Measurements from ENCODE around the gene PRMT1. TPM values are rescaled to one million over a fixed set of nuclear protein-coding genes. Genes with fewer than 3 reads are reported as not detected.

The PRMT1 gene
- total RNA-seq (ENCODE audit: low replicate concordance): 531 and 544 TPM in 2 replicates

DNA sequence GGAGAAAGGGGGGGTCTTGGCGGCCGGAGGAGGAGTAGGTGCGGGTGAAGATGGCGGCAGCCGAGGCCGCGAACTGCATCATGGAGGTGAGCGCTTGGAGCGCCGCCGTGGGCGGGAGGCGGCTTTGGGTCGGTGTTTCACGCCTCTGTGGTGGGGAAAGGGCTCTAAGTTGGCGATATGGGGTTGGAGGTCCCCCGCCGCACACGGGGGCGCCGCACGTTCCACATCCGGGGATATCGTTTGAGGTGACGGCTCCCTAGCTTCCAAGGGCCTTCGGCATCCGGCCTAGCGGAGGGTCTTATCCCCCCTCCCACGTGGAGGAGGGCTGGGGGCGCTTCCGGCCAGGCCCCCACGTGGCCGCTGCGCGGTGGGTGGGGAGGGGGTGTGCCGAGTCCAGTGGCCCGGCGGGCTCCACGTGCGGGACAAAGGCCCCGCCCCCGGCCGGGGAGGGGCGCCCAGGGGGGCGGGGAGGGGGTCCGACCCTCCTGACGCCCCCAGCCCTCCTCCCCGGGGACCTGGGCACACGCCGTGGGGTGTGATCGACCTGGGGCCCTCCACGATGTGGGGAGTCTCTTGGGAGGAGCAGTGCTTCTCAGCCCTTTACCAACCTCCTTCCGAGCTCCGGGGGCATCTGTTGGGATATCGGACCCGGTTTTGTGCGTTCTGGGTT, at the start of gene PRMT1:
Gene PRMT1 (plus strand): TSS at position 41 of the 670 bp plus-strand sequence. CDS start 10 bp downstream, at position 51.

DNA sequence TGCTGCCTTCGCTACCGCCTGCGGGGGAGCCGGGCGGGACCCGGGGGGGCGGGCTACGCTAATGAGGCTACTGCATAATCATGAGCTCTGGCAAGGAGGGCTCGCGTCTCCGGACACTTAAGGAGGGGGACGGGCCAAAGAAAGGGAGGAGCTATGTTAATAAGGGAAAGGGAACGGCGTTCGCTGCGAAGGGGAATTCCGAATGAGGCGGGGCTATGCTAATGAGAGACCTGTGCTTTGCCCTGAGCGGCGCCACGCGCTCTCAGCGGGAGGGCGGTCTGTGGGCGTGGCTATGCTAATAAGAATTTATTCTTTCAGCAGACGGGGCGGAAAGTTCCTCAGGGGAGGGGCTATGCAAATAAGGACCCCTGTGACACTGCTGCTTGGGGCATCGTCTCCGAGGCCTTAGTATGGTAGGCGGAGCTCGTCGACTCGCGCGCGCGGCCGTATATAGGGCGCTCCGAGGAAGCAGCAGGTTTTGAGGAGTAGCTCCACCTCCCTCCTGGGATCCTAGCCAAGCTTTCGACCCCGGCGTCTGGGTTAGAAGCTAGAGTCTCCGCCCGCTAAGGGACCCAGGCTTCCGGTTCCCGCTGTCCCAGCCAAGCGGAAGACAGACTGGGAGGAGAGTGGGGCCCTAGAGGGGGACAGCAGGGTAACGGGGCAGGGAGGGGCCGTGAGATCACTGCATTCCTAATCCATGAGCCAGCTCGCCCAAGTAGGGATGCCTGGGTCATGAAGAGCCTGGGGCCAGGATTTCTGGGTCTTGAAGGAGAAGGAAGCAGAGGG, 36.8 kb upstream of the PRMT1 start, which contains the start of gene RRAS:
Gene RRAS (minus strand): TSS at position 31 of the 786 bp plus-strand sequence. CDS start 45 bp downstream, outside the sequence.

DNA sequence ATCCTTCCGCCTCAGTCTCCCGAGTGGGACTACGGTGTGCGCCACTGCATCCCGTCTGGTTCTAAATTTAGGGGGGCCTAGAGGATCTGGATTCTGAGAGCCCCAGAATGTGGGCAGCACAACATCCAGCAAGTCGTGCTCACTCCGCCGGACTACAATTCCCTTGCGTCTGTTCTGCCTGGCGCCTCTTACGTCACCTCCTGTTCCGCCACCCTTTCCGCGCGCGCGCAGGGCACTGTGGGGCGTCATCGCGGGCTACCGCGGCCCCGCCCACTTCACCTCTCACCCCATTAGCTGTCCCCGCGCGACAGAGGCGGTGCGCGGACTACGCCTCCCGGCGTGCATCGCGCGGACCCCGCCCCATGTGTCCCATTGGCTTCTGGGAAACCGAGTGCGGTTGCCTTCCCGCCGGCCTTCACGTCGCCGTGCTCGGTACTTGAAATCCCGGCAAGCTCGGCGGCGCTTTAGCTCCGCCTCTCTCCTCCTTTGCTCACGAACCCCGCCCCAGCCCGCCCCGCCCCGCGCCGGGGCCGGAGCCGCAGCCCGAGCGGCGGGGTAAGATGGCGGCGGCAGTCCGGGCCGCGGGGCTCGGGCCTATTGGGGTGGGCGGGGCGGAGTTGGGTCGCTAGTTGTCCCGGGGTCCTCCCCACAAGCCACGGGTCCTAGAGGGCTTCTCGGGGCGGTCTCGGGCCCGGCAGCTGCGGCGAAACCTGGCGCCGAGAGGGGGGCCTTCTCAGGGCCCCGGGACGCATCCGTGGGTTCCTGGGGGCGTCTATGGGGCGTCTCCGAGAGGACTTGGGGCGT, 35.2 kb upstream of the PRMT1 start, which contains the start of gene SCAF1:
Gene SCAF1 (plus strand): TSS at position 522 of the 804 bp plus-strand sequence. CDS start 2,818 bp downstream, outside the sequence.

DNA sequence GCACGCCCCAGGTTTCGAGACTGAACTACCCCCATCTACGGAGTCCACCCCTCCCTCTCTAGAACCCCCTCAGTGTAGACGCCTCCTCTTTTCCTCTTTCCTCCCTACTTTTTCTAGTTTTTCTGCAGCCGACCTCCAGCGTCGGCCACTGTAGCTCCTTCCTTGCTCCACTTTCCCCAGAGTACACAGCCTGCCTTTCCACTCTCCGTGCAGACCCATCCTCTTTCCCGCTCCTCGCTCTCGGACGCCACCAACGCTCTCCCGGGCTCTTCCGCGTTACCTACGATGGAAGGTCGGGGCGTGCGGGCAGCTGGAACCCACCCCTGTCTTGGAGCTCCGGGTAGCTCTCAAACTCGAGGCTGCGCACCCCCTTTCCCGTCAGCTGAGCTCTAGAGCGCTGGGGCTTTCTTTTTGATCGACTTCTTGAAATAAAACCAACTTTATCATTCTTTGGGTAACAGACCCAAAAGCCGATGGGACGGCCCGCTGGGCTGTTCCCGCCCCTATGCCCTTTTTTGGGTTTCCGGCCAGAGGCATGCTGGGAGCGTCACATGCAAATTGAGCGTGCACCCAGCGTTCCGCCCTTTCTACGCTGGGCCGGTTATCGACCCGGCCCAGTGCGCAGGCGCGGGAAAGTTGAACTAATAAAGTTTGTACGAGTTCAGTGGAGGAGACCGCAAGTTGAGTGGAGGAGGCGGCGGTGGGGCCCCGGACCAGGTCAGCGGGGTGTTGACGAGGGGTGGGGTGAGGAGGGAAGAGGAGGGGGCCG, 11.5 kb upstream of the PRMT1 start, which contains the start of the genes BCL2L12 and IRF3:
Gene BCL2L12 (plus strand): TSS at position 583 of the 769 bp plus-strand sequence. CDS start 760 bp downstream, outside the sequence.
Gene IRF3 (minus strand): TSS at position 507 of the 769 bp plus-strand sequence. CDS start 1,019 bp downstream, outside the sequence.

DNA sequence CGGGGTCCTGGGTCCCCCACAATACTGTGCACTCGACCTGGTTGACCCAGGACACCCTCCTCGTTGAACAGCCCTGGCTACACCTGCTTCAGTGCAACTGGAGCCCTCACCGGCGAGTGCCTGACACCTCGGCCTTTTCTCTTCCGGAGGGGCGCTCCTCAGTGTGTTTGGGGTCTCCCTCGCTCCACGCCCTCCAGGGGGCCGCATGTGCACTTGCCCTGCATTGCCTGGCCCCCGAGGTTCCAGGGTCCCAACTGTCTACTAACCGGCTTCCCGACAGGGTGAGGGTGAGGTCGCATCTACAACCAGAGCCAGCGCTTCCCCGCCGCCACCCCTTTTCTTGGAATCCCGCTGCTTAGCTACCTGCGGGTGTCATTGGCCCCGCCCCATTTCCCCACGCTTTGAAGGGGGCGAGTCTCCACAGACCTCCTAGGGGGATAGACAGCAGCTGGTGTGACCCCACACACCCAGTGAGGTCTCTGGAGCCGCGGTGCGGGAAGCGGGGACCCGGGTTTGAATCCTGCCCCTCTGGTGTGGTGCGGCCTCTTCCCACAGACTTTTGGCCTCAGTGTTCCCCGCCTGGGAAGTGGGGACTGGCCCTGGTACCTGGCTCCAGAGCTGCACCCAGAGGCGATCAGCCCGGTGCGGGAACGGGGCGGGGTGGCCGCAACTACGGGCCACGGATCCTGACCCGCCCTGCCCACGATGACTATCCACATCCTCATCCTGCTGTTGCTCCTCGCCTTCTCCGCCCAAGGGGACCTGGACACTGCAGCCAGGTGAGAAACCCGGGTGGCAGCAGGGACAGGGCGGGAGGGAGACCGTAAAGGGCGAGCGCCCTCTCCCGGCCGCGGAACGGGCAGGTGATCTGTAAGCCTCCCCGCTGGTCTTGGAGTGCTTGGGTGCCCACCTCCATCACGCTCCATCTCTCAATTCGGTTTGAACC, 12.3 kb downstream of the PRMT1 start, which contains the start of gene ADM5:
Gene ADM5 (plus strand): TSS at position 462 of the 946 bp plus-strand sequence. CDS start 244 bp downstream, at position 706.

DNA sequence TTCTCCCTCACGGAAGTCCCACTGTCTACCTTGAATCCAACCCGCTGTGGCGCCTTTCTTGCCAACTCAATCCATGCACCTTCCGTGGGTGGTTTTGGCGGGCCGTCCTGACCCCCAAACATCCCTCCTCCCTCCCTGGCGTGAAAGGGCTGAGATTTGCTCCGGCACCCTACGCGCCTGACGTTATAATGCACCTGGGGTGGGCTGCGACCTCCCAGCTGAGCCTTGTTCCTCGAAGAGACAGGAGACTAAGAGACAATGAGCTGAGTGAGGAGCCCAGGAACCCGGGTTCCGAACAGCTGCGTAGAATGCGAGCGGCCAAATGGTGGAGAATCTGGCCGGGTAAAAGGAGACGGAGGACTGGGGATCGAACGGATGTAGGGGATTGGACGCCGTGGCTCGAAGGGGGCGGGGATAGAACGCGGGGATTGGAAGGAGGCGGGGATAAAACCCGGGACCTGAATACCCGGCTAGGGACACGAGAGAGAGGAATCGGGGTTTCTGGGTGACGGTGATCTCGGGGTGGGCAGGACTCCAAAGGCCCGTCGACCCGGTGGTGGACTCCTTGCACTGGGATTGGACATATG, 13.7 kb downstream of the PRMT1 start, which contains the start of gene CPT1C:
Gene CPT1C (plus strand): TSS at position 461 of the 587 bp plus-strand sequence. CDS start 1,137 bp downstream, outside the sequence.

Other genes with a start within 250 kb of the PRMT1 start
- 0.08 and 0.12 TPM in 2 replicates for gene SLC17A7, start 235.7 kb upstream of the PRMT1 start, total RNA-seq (ENCODE audit: low replicate concordance)
- gene PIH1D1, start 225.5 kb upstream of the PRMT1 start, total RNA-seq (ENCODE audit: low replicate concordance): 115 and 116 TPM in 2 replicates
- gene ALDH16A1, start 224.0 kb upstream of the PRMT1 start, total RNA-seq (ENCODE audit: low replicate concordance): 19.8 and 32.2 TPM in 2 replicates
- 1.9 and 3.0 TPM in 2 replicates for gene FLT3LG, start 203.1 kb upstream of the PRMT1 start, total RNA-seq (ENCODE audit: low replicate concordance)
- 2,421 and 3,942 TPM in 2 replicates for gene RPL13A, start 189.7 kb upstream of the PRMT1 start, total RNA-seq (ENCODE audit: low replicate concordance)
- gene RPS11, start 180.8 kb upstream of the PRMT1 start, total RNA-seq (ENCODE audit: low replicate concordance): 3,953 and 4,004 TPM in 2 replicates
- 42.0 and 49.7 TPM in 2 replicates for gene FCGRT, start 164.6 kb upstream of the PRMT1 start, total RNA-seq (ENCODE audit: low replicate concordance)
- gene RCN3, start 149.3 kb upstream of the PRMT1 start, total RNA-seq (ENCODE audit: low replicate concordance): 288 and 330 TPM in 2 replicates
- gene NOSIP, start 96.7 kb upstream of the PRMT1 start, total RNA-seq (ENCODE audit: low replicate concordance): 95.9 and 120 TPM in 2 replicates
- gene PRRG2, start 96.0 kb upstream of the PRMT1 start, total RNA-seq (ENCODE audit: low replicate concordance): 0.12 and 0.83 TPM in 2 replicates
- gene PRR12, start 86.1 kb upstream of the PRMT1 start, total RNA-seq (ENCODE audit: low replicate concordance): 1.1 and 1.2 TPM in 2 replicates
- 53.2 and 59.3 TPM in 2 replicates for gene RRAS, start 37.1 kb upstream of the PRMT1 start, total RNA-seq (ENCODE audit: low replicate concordance)
- 5.1 and 9.2 TPM in 2 replicates for gene SCAF1, start 35.1 kb upstream of the PRMT1 start, total RNA-seq (ENCODE audit: low replicate concordance)
- gene IRF3, start 11.4 kb upstream of the PRMT1 start, total RNA-seq (ENCODE audit: low replicate concordance): 48.9 and 55.8 TPM in 2 replicates
- 2.2 and 3.0 TPM in 2 replicates for gene BCL2L12, start 11.3 kb upstream of the PRMT1 start, total RNA-seq (ENCODE audit: low replicate concordance)
- 0.15 and 0.59 TPM in 2 replicates for gene ADM5, start 12.3 kb downstream of the PRMT1 start, total RNA-seq (ENCODE audit: low replicate concordance)
- gene CPT1C, start 13.8 kb downstream of the PRMT1 start, total RNA-seq (ENCODE audit: low replicate concordance): 11.7 and 21.6 TPM in 2 replicates
- 0.08 and 3.3 TPM in 2 replicates for gene TSKS, start 86.0 kb downstream of the PRMT1 start, total RNA-seq (ENCODE audit: low replicate concordance)
- gene AP2A1, start 89.7 kb downstream of the PRMT1 start, total RNA-seq (ENCODE audit: low replicate concordance): 82.6 and 113 TPM in 2 replicates
- gene FUZ, start 136.0 kb downstream of the PRMT1 start, total RNA-seq (ENCODE audit: low replicate concordance): 19.3 and 21.6 TPM in 2 replicates
- gene MED25, start 141.0 kb downstream of the PRMT1 start, total RNA-seq (ENCODE audit: low replicate concordance): 13.0 and 14.7 TPM in 2 replicates
- gene PTOV1, start 173.9 kb downstream of the PRMT1 start, total RNA-seq (ENCODE audit: low replicate concordance): 64.5 and 72.9 TPM in 2 replicates
- 25.7 and 40.7 TPM in 2 replicates for gene PNKP, start 190.3 kb downstream of the PRMT1 start, total RNA-seq (ENCODE audit: low replicate concordance)
- 7.1 and 9.8 TPM in 2 replicates for gene AKT1S1, start 200.1 kb downstream of the PRMT1 start, total RNA-seq (ENCODE audit: low replicate concordance)
- 5.6 and 7.0 TPM in 2 replicates for gene TBC1D17, start 200.4 kb downstream of the PRMT1 start, total RNA-seq (ENCODE audit: low replicate concordance)
- gene IL4I1, start 219.6 kb downstream of the PRMT1 start, total RNA-seq (ENCODE audit: low replicate concordance): 0.23 TPM in 1 of 2 replicates, not detected in the other